T-cell (primary cell): ENCODE results near the gene NAP1L4. TPM values are rescaled to one million over a fixed set of nuclear protein-coding genes. Genes with fewer than 3 reads are reported as not detected.

ENCODE experiments used
- ATAC-seq, 4 experiments: fragments of 200-7000 bp in 3 of 4; fragments of 150-1000 bp in 1 of 4; cut with Tn5 transposase; replicated peaks in 1 of 4; 1 replicate in 3 of 4; 2 replicates in 1 of 4; pipeline ENCODE4 v1.10.0; 2021; ENCODE audit warnings: moderate library complexity in 3 of 4, mild to moderate bottlenecking in 2 of 4, moderate number of reproducible peaks in 1 of 4
- CTCF ChIA-PET, 2 donors: fragments of 300-600 bp; sonication (Branson Sonifier 250); formaldehyde crosslinking; loops; one replicate each; lab custom pipeline; 2022; ENCODE audit warnings: antibody characterized with exemption in 2 of 2; lab: Charles Lee
- POLR2A ChIA-PET, 2 donors: fragments of 300-600 bp; sonication (Branson Sonifier 250); formaldehyde crosslinking; loops; one replicate each; lab custom pipeline; 2022; ENCODE audit warnings: antibody characterized with exemption in 2 of 2; lab: Charles Lee
- DNase-seq, 35 experiments: peaks; one replicate each; pipeline versions ENCODE4 v3.0.0 to v3.0.0-alpha.2; 2013 to 2023
- H3K27ac ChIP-seq: one replicate; pipeline ENCODE4 v1.5.1; 2013; ENCODE audit warnings: low read length
- H3K27me3 ChIP-seq, 2 experiments: replicated peaks in 1 of 2; 1 replicate in 1 of 2; 2 replicates in 1 of 2; pipeline versions ENCODE4 v1.6.1 to v1.7.0; 2013; ENCODE audit warnings: low read length in 1 of 2, mixed read lengths in 1 of 2; ENCODE audit not compliant: control insufficient read depth in 2 of 2, insufficient read depth in 2 of 2; ENCODE audit errors: extremely low read depth in 1 of 2
- H3K36me3 ChIP-seq, 2 donors: 1 replicate in 1 of 2; 2 replicates in 1 of 2; pipeline versions ENCODE4 v1.6.1 to v1.7.0; 2013; ENCODE audit warnings: low read length in 1 of 2; ENCODE audit not compliant: control insufficient read depth in 2 of 2, insufficient read depth in 1 of 2; ENCODE audit errors: extremely low read depth in 1 of 2
- H3K4me1 ChIP-seq, 2 experiments: 1 replicate in 1 of 2; 2 replicates in 1 of 2; pipeline versions ENCODE4 v1.6.1 to v1.7.0; 2013; ENCODE audit warnings: low read length in 2 of 2, mixed read lengths in 1 of 2; ENCODE audit not compliant: insufficient read depth in 2 of 2, control insufficient read depth in 1 of 2; ENCODE audit errors: extremely low read depth in 1 of 2
- H3K4me3 ChIP-seq, 2 donors: 1 replicate in 1 of 2; 2 replicates in 1 of 2; pipeline versions ENCODE4 v1.5.1 to v1.7.0; 2013; ENCODE audit warnings: mild to moderate bottlenecking in 2 of 2, low read length in 1 of 2, moderate library complexity in 1 of 2; ENCODE audit not compliant: control insufficient read depth in 1 of 2; ENCODE audit errors: extremely low read depth in 1 of 2
- H3K9me3 ChIP-seq: 2 replicates; pipeline ENCODE4 v1.7.0; 2013
- H3K27ac Mint-ChIP-seq, 2 donors: one replicate each; pipeline ENCODE4 v1.8.0; 2020 to 2021; ENCODE audit warnings: mild to moderate bottlenecking in 2 of 2, mixed read lengths in 2 of 2
- H3K27me3 Mint-ChIP-seq, 2 donors: one replicate each; pipeline ENCODE4 v1.8.0; 2021 to 2022; ENCODE audit warnings: mixed read lengths in 2 of 2
- H3K36me3 Mint-ChIP-seq: one replicate; pipeline ENCODE4 v1.8.0; 2021; ENCODE audit warnings: mixed read lengths
- H3K4me1 Mint-ChIP-seq, 3 donors: one replicate each; pipeline ENCODE4 v1.8.0; 2020 to 2022; ENCODE audit warnings: mixed read lengths in 3 of 3, mild to moderate bottlenecking in 1 of 3
- H3K4me3 Mint-ChIP-seq, 3 donors: one replicate each; pipeline ENCODE4 v1.8.0; 2020 to 2022; ENCODE audit warnings: mild to moderate bottlenecking in 3 of 3, mixed read lengths in 3 of 3, moderate library complexity in 3 of 3
- H3K9me3 Mint-ChIP-seq, 3 donors: one replicate each; pipeline ENCODE4 v1.8.0; 2020 to 2022; ENCODE audit warnings: mixed read lengths in 3 of 3
- WGBS: methylation state at CpG from one replicate; pipeline ENCODE4 v1.1.5; 2013; ENCODE audit warnings: missing lambda C conversion rate; ENCODE audit not compliant: insufficient coverage; 5-methylcytosine and 5-hydroxymethylcytosine counted together
- total RNA-seq, 35 experiments: library from RNA in 6 of 35; stranded (reverse) in 6 of 35; fragments of 120-200 nt in 1 of 35; gene quantifications; one replicate each; pipeline versions ENCODE4 v1.2.1 to v1.2.4 and lab custom pipeline; 2013 to 2026

NAP1L4 gene
- total RNA-seq, 5 donors from 2014 or later (not counting 1 experiment from before 2014, with no cell fraction given), result 253 to 388 (median 299) TPM

DNA sequence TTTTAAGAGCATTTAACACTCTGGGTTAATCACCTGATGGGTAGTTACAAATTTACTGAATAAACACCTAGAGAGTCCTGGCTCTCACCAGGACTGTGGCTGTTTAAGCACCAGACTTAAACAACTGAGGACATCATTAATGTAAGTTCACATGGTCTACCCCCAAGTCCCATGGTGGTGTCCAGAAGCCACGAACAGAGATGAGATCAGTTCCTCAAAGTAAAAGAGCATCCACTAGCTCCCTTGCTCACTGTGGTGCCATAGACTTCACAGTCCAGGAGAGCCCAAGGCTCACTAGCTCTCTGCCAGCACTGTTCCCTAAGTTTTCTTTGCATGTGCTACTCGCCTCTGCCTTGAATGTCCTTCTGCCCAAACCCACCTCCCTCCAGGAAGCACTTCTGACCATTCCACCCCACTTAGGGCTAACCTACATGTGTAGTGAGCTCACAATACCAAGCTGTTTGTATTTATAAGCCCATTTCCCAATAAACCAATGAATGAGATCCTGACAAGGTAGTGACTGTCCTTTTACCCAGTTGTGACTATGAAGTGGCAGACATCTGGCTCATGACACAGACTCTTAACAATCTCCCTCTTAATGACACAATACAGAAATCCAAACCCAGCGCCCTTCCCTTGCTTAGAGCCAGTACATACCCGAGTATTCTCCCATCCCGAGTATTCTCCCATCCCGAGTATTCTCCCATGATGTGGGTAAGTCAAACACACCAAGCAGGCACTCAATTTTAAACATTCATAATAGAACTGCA lies 15.7 kb downstream of the NAP1L4 start:
- POLR2A ChIA-PET, result interaction anchor here in 1 of 2 donors (0.6 kb wide), 1 partner anchor 19 kb away, joined by 3 read pairs; no protein-coding TSS in a partner anchor
- Histone ChIP-seq H3K27me3 (no peaks in the 10 kb centered on the region), H3K36me3 (peaks cover 0 to 79% of the 10 kb centered on the region in 2 donors), H3K4me1 (peaks cover 0 to 15% of the 10 kb centered on the region in 2 experiments), H3K4me3 (no peak overlapping the region), H3K9me3 (no peaks in the 10 kb centered on the region), H3K27ac (no peak overlapping the region)
- CTCF ChIA-PET, result interaction anchor here in 1 of 2 donors (1.3 to 3.3 kb wide), 5 partner anchors 13 to 115 kb away, joined by 6 to 20 read pairs (median 8); no protein-coding TSS in a partner anchor
- Mint-ChIP-seq H3K9me3 (no peaks in the 10 kb centered on the region), H3K4me3 (no peak overlapping the region), H3K27ac (peak overlapping the region; percentile 7 to 36), H3K36me3 (peaks cover 47% of the 10 kb centered on the region), H3K27me3 (no peaks in the 10 kb centered on the region), H3K4me1 (peaks cover 36 to 66% (median 43%) of the 10 kb centered on the region in 3 donors)
- 96% methylated on average over 2 of the region's 6 CpGs for WGBS
- ATAC-seq (no peak), DNase-seq (no peak)

DNA sequence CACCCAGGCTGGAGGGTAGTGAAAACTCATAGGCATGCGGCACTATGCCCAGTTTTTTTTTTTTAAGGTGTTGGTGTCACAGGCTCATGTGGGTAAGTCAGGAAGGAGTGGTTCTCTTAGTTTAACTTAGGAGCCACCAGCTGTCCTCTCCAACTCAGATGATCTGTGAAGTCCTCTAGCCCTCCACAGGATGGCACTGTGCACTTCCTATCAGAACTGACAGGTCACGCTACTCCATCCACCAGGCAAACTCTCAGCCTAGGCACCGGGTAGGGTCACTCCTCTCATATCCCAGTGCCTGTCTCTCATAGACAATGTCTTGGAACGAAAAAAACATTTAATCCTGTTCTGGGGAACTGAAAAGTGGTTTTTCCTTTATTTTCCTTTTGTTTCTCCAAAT lies 16.5 kb downstream of the NAP1L4 start:
- 50% methylated on average over 1 of the region's 4 CpGs for WGBS
- no peak overlapping the region for H3K27ac ChIP-seq
- Mint-ChIP-seq H3K27me3 (no peaks in the 10 kb centered on the region), H3K4me3 (no peak overlapping the region), H3K36me3 (peaks cover 54% of the 10 kb centered on the region), H3K4me1 (peaks cover 34 to 58% (median 38%) of the 10 kb centered on the region in 3 donors), H3K27ac (peak overlapping the region in 1 of 2 donors; percentile 48), H3K9me3 (no peaks in the 10 kb centered on the region)
- ChIA-PET POLR2A (interaction anchor here (0.6 to 1.2 kb wide), 4 partner anchors 14 to 46 kb away, joined by 3 to 4 read pairs (median 3); no protein-coding TSS in a partner anchor), CTCF (interaction anchor here in 1 of 2 donors (1.0 to 3.3 kb wide), 7 partner anchors 14 to 116 kb away, joined by 4 to 20 read pairs (median 6); partner anchors contain the start of gene NAP1L4)
- H3K27me3 ChIP-seq, result no peaks in the 10 kb centered on the region
- H3K4me3 ChIP-seq, result no peak overlapping the region
- no peaks in the 10 kb centered on the region for H3K9me3 ChIP-seq
- ATAC-seq, result peak; percentile 85 to 95 (median 92)
- H3K36me3 ChIP-seq, result peaks cover 0 to 87% of the 10 kb centered on the region in 2 donors
- peaks cover 0 to 7% of the 10 kb centered on the region in 2 experiments for H3K4me1 ChIP-seq
- peak; percentile 19 to 75 (median 46) for DNase-seq

DNA sequence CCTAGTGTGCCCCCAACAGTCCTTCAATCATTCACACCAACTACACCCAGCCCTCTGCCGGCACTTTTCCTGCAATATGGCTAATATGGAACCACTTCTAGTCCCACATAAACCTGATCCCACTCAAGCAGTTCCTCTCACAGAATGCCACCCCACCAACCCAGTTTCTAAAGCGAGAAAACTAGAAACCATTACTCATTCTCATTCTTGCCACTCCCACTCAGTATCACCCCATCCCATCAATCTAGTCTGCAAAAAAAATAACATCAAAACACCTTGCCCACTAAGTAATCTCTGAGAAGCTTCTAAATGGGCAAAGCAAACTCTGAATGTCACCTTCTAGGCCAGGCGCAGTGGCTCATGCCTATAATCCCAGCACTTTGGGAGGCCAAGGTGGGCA lies 17.9 kb downstream of the NAP1L4 start:
- H3K36me3 Mint-ChIP-seq, result peaks cover 67% of the 10 kb centered on the region
- H3K4me3 Mint-ChIP-seq, result no peak overlapping the region
- 75% methylated on average over 3 of the region's 3 CpGs for WGBS
- no peak for DNase-seq
- peaks cover 33 to 54% (median 34%) of the 10 kb centered on the region in 3 donors for H3K4me1 Mint-ChIP-seq
- no peaks in the 10 kb centered on the region for H3K27me3 ChIP-seq
- no peaks in the 10 kb centered on the region for H3K9me3 ChIP-seq
- ChIA-PET CTCF (interaction anchor here in 1 of 2 donors (0.5 to 3.3 kb wide), 7 partner anchors 18 to 117 kb away, joined by 3 to 20 read pairs (median 4); partner anchors contain the start of gene NAP1L4), POLR2A (interaction anchor here (0.5 to 0.7 kb wide), 3 partner anchors 8 to 21 kb away, joined by 3 read pairs; no protein-coding TSS in a partner anchor)
- H3K4me1 ChIP-seq, result peaks cover 0 to 4% of the 10 kb centered on the region in 2 experiments
- H3K4me3 ChIP-seq, result no peak overlapping the region
- no peaks in the 10 kb centered on the region for H3K27me3 Mint-ChIP-seq
- H3K27ac ChIP-seq, result no peak overlapping the region
- H3K36me3 ChIP-seq, result peaks cover 1 to 99% of the 10 kb centered on the region in 2 donors
- H3K27ac Mint-ChIP-seq, result peak overlapping the region in 1 of 2 donors; percentile 22
- ATAC-seq, result no peak
- no peaks in the 10 kb centered on the region for H3K9me3 Mint-ChIP-seq

DNA sequence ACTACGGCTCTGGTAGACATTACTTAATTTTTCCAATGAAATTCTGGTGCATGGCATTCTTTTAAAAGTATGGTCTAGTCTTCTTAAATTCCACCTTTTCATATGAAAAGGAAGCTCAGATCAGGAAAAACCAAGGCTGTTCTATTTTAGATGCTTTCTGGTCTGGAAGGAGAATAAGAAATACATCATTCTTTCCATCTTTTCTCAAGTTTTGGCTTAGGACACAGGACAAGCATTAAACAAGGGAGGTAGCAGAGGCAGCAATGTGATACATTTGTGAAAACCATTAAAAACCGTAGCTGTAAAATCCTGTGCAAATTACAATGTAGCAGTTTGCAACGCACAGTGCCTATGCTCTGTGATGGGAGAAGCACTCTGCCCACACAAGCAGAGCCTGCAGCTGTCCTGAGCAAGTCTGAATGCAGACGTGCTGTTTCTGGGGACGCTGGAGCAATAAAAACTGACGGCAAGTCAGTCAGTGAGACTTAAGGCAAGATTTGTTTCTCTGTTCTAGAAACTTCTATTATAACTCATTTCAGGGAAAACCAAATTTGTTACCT lies 23.7 kb downstream of the NAP1L4 start:
- Mint-ChIP-seq H3K9me3 (no peaks in the 10 kb centered on the region), H3K27me3 (no peaks in the 10 kb centered on the region), H3K4me1 (peaks cover 5 to 41% (median 15%) of the 10 kb centered on the region in 3 donors), H3K27ac (no peak overlapping the region), H3K36me3 (peaks cover 71% of the 10 kb centered on the region), H3K4me3 (no peak overlapping the region)
- DNase-seq (no peak), ATAC-seq (no peak)
- Histone ChIP-seq H3K27me3 (no peaks in the 10 kb centered on the region), H3K27ac (no peak overlapping the region), H3K9me3 (no peaks in the 10 kb centered on the region), H3K4me3 (no peak overlapping the region), H3K36me3 (peaks cover 17 to 97% of the 10 kb centered on the region in 2 donors), H3K4me1 (no peaks in the 10 kb centered on the region)
- ChIA-PET POLR2A (interaction anchor here in 1 of 2 donors (0.6 kb wide), 1 partner anchor 23 kb away, joined by 3 read pairs; no protein-coding TSS in a partner anchor), CTCF (interaction anchor here in 1 of 2 donors (0.5 to 1.2 kb wide), 2 partner anchors 13 to 53 kb away, joined by 3 read pairs; no protein-coding TSS in a partner anchor)
- 89% methylated on average over 4 of the region's 6 CpGs for WGBS

DNA sequence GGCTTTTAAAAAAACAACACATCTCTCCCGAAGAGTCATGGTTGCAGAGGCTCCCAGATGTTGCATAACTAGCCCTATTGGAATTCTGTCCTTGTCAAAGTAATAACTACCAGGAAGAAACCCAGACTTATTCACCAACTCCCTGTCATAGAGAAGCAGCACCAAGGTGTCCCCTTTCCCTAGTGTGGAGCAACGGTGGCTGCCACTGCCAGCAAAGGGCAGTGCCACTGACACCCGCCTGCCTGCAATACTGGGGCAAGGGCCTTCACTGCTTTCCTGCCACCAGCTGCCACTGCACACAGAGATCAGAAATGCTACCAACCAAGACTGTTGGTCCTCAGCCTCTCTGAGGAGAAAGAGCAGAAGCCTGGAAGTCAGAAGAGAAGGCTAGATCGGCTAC lies 27.3 kb downstream of the NAP1L4 start:
- H3K4me1 Mint-ChIP-seq, result peaks cover 23 to 46% (median 25%) of the 10 kb centered on the region in 3 donors
- no peak overlapping the region for H3K27ac Mint-ChIP-seq
- H3K27me3 Mint-ChIP-seq, result no peaks in the 10 kb centered on the region
- H3K9me3 ChIP-seq, result no peaks in the 10 kb centered on the region
- no peak overlapping the region for H3K27ac ChIP-seq
- ChIA-PET POLR2A (no interaction called here), CTCF (interaction anchor here (0.6 kb wide), 2 partner anchors 93 to 659 kb away, joined by 3 read pairs; no protein-coding TSS in a partner anchor)
- no peaks in the 10 kb centered on the region for H3K9me3 Mint-ChIP-seq
- no peak overlapping the region for H3K4me3 Mint-ChIP-seq
- ATAC-seq, result no peak
- H3K36me3 ChIP-seq, result peaks cover 17 to 91% of the 10 kb centered on the region in 2 donors
- 90% methylated on average over 4 of the region's 4 CpGs for WGBS
- peaks cover 72% of the 10 kb centered on the region for H3K36me3 Mint-ChIP-seq
- no peak for DNase-seq
- no peak overlapping the region for H3K4me3 ChIP-seq
- H3K27me3 ChIP-seq, result no peaks in the 10 kb centered on the region
- H3K4me1 ChIP-seq, result no peaks in the 10 kb centered on the region

DNA sequence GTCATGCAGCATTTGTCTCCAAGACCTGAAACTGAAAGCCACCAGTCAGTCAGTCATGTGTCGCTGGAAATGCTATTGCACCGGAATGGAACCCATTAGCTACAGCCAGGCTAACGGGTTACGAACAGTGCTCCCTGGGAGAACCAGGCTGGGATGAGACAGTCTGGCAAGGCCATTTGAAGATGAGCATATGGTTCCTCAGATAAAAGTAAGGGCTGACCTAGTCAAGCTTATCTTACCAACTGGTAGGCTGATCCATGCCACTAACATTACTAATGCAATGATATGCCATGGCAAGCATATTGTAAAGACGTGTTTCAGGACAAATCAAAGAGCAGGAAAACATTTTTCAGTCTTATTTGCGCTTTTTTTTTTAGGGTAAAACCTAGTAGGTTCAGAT lies 28.4 kb downstream of the NAP1L4 start:
- CTCF ChIA-PET, result no interaction called here
- no peaks in the 10 kb centered on the region for H3K9me3 ChIP-seq
- H3K4me3 ChIP-seq, result no peak overlapping the region
- no peaks in the 10 kb centered on the region for H3K27me3 ChIP-seq
- no peaks in the 10 kb centered on the region for H3K4me1 ChIP-seq
- H3K27ac ChIP-seq, result no peak overlapping the region
- H3K36me3 Mint-ChIP-seq, result peaks cover 75% of the 10 kb centered on the region
- WGBS, result 96% methylated on average over 4 of the region's 6 CpGs
- H3K4me3 Mint-ChIP-seq, result no peak overlapping the region
- H3K27me3 Mint-ChIP-seq, result no peaks in the 10 kb centered on the region
- ATAC-seq, result no peak
- no peaks in the 10 kb centered on the region for H3K9me3 Mint-ChIP-seq
- H3K4me1 Mint-ChIP-seq, result peaks cover 23 to 47% (median 25%) of the 10 kb centered on the region in 3 donors
- DNase-seq, result no peak
- POLR2A ChIA-PET, result interaction anchor here in 1 of 2 donors (0.7 kb wide), 2 partner anchors 37 to 69 kb away, joined by 3 read pairs; no protein-coding TSS in a partner anchor
- no peak overlapping the region for H3K27ac Mint-ChIP-seq
- peaks cover 13 to 91% of the 10 kb centered on the region in 2 donors for H3K36me3 ChIP-seq
